LNCAP (cell line): ENCODE data around the gene CDH4.

Source experiments
- TF ChIP-seq, protein P1 (sequence below): fragments of 450-650 bp; IDR thresholded peaks from 2 replicates; pipeline ENCODE4 v1.5.1; 2017; ENCODE audit warnings: mild to moderate bottlenecking

The CDH4 gene

GRCh38 chr20:61742097-61742825, 490.2 kb downstream of the CDH4 start:
- TF ChIP-seq, protein P1, sequence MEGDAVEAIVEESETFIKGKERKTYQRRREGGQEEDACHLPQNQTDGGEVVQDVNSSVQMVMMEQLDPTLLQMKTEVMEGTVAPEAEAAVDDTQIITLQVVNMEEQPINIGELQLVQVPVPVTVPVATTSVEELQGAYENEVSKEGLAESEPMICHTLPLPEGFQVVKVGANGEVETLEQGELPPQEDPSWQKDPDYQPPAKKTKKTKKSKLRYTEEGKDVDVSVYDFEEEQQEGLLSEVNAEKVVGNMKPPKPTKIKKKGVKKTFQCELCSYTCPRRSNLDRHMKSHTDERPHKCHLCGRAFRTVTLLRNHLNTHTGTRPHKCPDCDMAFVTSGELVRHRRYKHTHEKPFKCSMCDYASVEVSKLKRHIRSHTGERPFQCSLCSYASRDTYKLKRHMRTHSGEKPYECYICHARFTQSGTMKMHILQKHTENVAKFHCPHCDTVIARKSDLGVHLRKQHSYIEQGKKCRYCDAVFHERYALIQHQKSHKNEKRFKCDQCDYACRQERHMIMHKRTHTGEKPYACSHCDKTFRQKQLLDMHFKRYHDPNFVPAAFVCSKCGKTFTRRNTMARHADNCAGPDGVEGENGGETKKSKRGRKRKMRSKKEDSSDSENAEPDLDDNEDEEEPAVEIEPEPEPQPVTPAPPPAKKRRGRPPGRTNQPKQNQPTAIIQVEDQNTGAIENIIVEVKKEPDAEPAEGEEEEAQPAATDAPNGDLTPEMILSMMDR = no peak

- TF ChIP-seq, protein P1 = no peak
Observed at GRCh38 chr20:61743606-61744005, 491.5 kb downstream of the CDH4 start.

DNA sequence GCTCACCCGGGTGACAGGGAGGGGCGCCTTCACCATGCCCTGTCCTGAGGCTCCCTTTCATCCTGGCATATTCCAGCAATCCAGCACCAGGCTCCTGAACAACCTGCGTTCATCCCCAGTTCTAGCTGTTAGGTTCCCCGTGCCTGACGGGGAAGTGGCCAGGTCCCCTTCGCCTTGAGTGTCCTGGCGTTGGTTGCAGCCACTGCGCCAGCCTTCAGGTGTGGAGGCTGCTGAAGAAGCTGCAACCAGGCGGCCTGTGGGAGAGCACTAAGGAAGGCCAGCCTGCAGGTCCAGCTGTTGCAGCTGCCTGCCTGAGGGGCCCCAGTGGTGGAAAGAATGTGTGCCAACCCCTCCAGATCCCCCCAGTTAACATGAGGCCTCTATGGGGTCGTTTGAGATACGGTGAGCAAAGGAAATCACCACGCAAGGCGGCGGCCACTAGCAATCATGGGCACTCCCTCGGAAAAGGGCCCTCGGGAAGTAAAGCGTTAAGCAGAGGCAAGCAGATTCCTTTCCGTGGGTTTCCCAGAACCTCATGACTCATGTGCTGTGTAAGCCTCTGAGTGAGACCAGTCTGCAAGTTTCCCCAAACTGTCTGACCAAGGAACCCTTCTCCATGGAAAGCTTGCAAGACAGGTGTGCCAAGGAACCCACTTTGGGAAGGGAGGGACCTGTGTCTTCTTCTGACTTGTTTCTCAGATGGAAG, 492.8 kb downstream of the CDH4 start:
- TF ChIP-seq, protein P1 = no peak

GRCh38 chr20:61745397-61746146, 493.5 kb downstream of the CDH4 start:
- TF ChIP-seq, protein P1 = no peak

DNA sequence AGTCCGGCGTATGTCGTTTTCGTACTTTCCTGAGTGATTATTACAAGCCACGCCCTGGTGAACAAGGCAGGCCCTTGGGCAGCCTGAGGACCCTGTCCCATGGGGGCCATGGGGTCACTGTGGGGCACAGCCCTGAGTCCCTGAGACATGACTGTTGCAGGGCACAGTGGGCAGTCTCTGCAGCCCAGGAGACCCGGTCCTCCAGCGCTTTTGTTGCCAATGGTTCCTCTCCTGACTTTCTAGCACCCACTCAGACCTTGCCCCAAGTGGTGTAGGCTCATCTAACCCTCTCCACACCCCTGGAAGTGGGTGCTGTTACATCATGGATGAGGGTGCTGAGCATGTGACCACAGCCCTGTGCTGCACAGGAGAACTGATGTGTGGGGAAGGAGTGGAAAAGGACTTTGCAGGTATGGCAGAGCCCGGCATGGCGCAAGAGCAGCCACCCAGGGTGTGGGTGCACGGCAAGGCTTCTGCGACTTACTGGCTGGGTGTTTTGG, 494.1 kb downstream of the CDH4 start:
- TF ChIP-seq, protein P1 = no peak

DNA sequence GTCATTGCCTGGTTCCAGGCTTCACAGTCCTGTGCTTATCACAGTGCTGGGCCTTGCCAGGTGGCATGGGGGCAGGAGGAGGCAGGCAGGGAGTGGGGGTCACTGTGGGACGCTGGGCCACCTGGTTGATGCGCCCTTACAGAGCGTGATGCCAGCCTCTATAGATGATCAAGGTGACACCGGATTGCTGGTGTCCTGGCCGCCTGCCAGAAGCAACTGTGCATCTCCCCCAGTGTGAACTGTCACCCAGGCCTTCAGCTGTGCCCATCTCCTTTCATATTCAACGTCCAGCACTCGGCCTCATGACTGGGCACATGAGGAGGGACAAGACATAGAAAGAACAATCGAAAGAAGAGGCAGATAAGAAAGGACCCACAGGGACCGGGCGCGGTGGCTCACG, 494.7 kb downstream of the CDH4 start:
- TF ChIP-seq, protein P1 = no peak

- TF ChIP-seq, protein P1 = no peak
Observed at GRCh38 chr20:61748376-61748775, 496.3 kb downstream of the CDH4 start.
